Measurements from ENCODE around the gene GSK3A.

The GSK3A gene

DNA sequence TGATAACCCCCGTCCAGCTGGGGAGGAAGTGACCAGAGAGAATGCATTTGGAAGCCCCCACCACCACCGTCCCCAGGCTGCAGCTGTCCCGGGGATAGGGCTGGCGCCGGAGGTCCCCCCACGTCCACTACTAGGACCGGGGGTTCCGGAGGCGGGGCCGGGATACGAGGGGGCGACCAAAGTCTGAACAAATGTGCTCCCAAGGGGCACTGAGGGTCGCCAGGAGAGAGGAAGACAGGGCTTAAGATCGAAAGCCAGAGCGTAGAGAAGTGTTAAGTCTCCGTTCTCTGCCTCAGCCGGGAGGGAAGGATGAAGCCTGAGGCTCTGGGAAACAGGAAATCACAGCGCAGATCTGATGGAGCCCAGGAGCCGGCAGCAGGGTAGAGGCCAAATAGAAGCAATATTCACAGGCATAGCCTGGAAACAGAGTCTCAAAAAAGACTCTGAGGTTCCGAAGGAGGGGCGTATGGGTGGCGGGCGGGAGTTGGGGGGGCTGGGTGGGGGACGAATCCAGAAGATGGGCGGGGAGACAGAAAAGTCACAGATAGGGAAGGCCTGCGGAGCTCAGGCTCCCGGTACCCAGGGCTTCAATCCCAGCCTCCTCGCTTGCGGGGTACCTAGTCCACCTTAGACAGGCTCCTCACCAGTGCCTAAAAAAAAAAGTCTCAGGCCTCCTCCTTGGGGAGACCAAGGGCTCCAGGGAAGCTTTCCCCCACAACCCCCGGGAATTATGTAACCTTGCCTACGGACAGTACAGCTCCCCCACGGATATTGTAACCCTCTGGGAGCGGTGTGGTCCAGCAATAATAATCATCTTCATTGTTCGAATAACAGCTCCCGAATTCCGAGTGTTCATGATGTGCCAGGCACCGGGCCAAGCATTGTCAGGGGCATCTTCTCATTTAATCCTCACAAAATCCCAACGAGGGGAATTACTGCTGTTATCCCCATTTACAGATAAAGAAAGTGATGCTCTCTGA is 13.7 kb upstream of the GSK3A start:
- Histone ChIP-seq H3K27ac (ENCODE audit: low read depth, low read length) (peak overlapping the region; percentile 95), H4K8ac (ENCODE audit: low read depth, low read length) (peak overlapping the region; percentile 87), H2AK5ac (ENCODE audit: low read length) (peak overlapping the region; percentile 4), H2AFZ (ENCODE audit: insufficient read depth, low read length, poor library complexity) (peak overlapping the region; percentile 84), H2BK5ac (ENCODE audit: low read depth, low read length, poor library complexity) (peak overlapping the region; percentile 78), H3K27me3 (ENCODE audit: insufficient read depth, low read length) (no peaks in the 10 kb centered on the region), H3K9ac (ENCODE audit: low read length) (peak overlapping the region; percentile 45), H3K36me3 (ENCODE audit: control insufficient read depth in 1 of 2, insufficient read depth in 2 of 2, low read length in 2 of 2) (peaks cover 0 to 9% of the 10 kb centered on the region in 2 experiments), H2BK12ac (ENCODE audit: low read length) (peak overlapping the region; percentile 84), H3K4ac (ENCODE audit: low read depth, low read length) (peak overlapping the region; percentile 72), H3K14ac (ENCODE audit: low read length) (peak overlapping the region; percentile 55), H3K79me2 (ENCODE audit: control insufficient read depth, insufficient read depth, low read length, poor library complexity) (peaks cover 32% of the 10 kb centered on the region), H3K4me1 (ENCODE audit: control insufficient read depth in 1 of 2, insufficient read depth in 2 of 2, low read length in 2 of 2) (peaks cover 18 to 23% of the 10 kb centered on the region in 2 experiments), H3K9me3 (ENCODE audit: insufficient read depth, low read depth, low read length) (no peaks in the 10 kb centered on the region), H3K79me1 (ENCODE audit: low read length) (peaks cover 31% of the 10 kb centered on the region), H2BK120ac (ENCODE audit: insufficient read depth, low read length, poor library complexity) (peak overlapping the region; percentile 73), H3K4me3 (ENCODE audit: low read depth, low read length) (peak overlapping the region; percentile 65), H3K18ac (ENCODE audit: low read length) (peak overlapping the region; percentile 25), H4K12ac (ENCODE audit: low read depth, low read length) (peak overlapping the region; percentile 79), H3K23ac (ENCODE audit: low read length) (no peak overlapping the region), H4K91ac (ENCODE audit: low read depth, low read length) (peak overlapping the region; percentile 63), H3K4me2 (ENCODE audit: low read length) (peak overlapping the region; percentile 95)
- WGBS (ENCODE audit: extremely low coverage, insufficient coverage, insufficient read length): no CpG with 5 or more reads among the region's 38 CpGs
- DNase-seq: peak; percentile 36 to 62

GRCh38 chr19:42254850-42255765 is 12.7 kb upstream of the GSK3A start, which contains the start of gene ERF:
TSS of gene ERF (minus strand) at chr19:42255128. CDS start at chr19:42254999, 129 bp downstream.
- H3K4me1 ChIP-seq (ENCODE audit: control insufficient read depth in 1 of 2, insufficient read depth in 2 of 2, low read length in 2 of 2): peaks cover 18 to 23% of the 10 kb centered on the region in 2 experiments
- H3K27me3 ChIP-seq (ENCODE audit: insufficient read depth, low read length): no peaks in the 10 kb centered on the region
- H3K4me3 ChIP-seq (ENCODE audit: low read depth, low read length): peak within 1 kb of the TSS; percentile 99
- H2AK5ac ChIP-seq (ENCODE audit: low read length): peak within 1 kb of the TSS; percentile 100
- H3K36me3 ChIP-seq (ENCODE audit: control insufficient read depth in 1 of 2, insufficient read depth in 2 of 2, low read length in 2 of 2): peaks cover 7 to 18% of the 10 kb centered on the region in 2 experiments
- H4K8ac ChIP-seq (ENCODE audit: low read depth, low read length): peak within 1 kb of the TSS; percentile 87
- H2AFZ ChIP-seq (ENCODE audit: insufficient read depth, low read length, poor library complexity): peak within 1 kb of the TSS; percentile 53
- DNase-seq: peak; percentile 91 to 97
- H3K14ac ChIP-seq (ENCODE audit: low read length): peak within 1 kb of the TSS; percentile 99
- H3K9me3 ChIP-seq (ENCODE audit: insufficient read depth, low read depth, low read length): no peaks in the 10 kb centered on the region
- peak within 1 kb of the TSS; percentile 96 for H3K27ac ChIP-seq (ENCODE audit: low read depth, low read length)
- H3K23ac ChIP-seq (ENCODE audit: low read length): no peak within 1 kb of the TSS
- H3K4ac ChIP-seq (ENCODE audit: low read depth, low read length): peak within 1 kb of the TSS; percentile 100
- H3K4me2 ChIP-seq (ENCODE audit: low read length): peak within 1 kb of the TSS; percentile 95
- peaks cover 32% of the 10 kb centered on the region for H3K79me2 ChIP-seq (ENCODE audit: control insufficient read depth, insufficient read depth, low read length, poor library complexity)
- peak within 1 kb of the TSS; percentile 95 for H3K9ac ChIP-seq (ENCODE audit: low read length)
- H3K18ac ChIP-seq (ENCODE audit: low read length): peak within 1 kb of the TSS; percentile 100
- peak within 1 kb of the TSS; percentile 99 for H2BK5ac ChIP-seq (ENCODE audit: low read depth, low read length, poor library complexity)
- peak within 1 kb of the TSS; percentile 84 for H2BK12ac ChIP-seq (ENCODE audit: low read length)
- peaks cover 31% of the 10 kb centered on the region for H3K79me1 ChIP-seq (ENCODE audit: low read length)
- no CpG with 5 or more reads among the region's 75 CpGs for WGBS (ENCODE audit: extremely low coverage, insufficient coverage, insufficient read length)
- H2BK120ac ChIP-seq (ENCODE audit: insufficient read depth, low read length, poor library complexity): peak within 1 kb of the TSS; percentile 97
- peak within 1 kb of the TSS; percentile 97 for H4K12ac ChIP-seq (ENCODE audit: low read depth, low read length)
- peak within 1 kb of the TSS; percentile 98 for H4K91ac ChIP-seq (ENCODE audit: low read depth, low read length)

- Histone ChIP-seq H3K36me3 (ENCODE audit: control insufficient read depth in 1 of 2, insufficient read depth in 2 of 2, low read length in 2 of 2) (peaks cover 16 to 26% of the 10 kb centered on the region in 2 experiments), H4K91ac (ENCODE audit: low read depth, low read length) (peak overlapping the region; percentile 98), H3K79me1 (ENCODE audit: low read length) (peaks cover 31% of the 10 kb centered on the region), H3K18ac (ENCODE audit: low read length) (peak overlapping the region; percentile 100), H2AK5ac (ENCODE audit: low read length) (peak overlapping the region; percentile 100), H3K23ac (ENCODE audit: low read length) (no peak overlapping the region), H3K27me3 (ENCODE audit: insufficient read depth, low read length) (no peaks in the 10 kb centered on the region), H3K9me3 (ENCODE audit: insufficient read depth, low read depth, low read length) (no peaks in the 10 kb centered on the region), H4K12ac (ENCODE audit: low read depth, low read length) (peak overlapping the region; percentile 97), H2BK12ac (ENCODE audit: low read length) (peak overlapping the region; percentile 76), H3K4me1 (ENCODE audit: control insufficient read depth in 1 of 2, insufficient read depth in 2 of 2, low read length in 2 of 2) (peaks cover 18 to 23% of the 10 kb centered on the region in 2 experiments), H3K4me2 (ENCODE audit: low read length) (peak overlapping the region; percentile 63), H3K79me2 (ENCODE audit: control insufficient read depth, insufficient read depth, low read length, poor library complexity) (peaks cover 32% of the 10 kb centered on the region), H3K4ac (ENCODE audit: low read depth, low read length) (peak overlapping the region; percentile 100), H3K4me3 (ENCODE audit: low read depth, low read length) (peak overlapping the region; percentile 99), H3K27ac (ENCODE audit: low read depth, low read length) (peak overlapping the region; percentile 96), H2AFZ (ENCODE audit: insufficient read depth, low read length, poor library complexity) (peak overlapping the region; percentile 45), H3K14ac (ENCODE audit: low read length) (peak overlapping the region; percentile 99), H4K8ac (ENCODE audit: low read depth, low read length) (peak overlapping the region; percentile 76), H2BK120ac (ENCODE audit: insufficient read depth, low read length, poor library complexity) (peak overlapping the region; percentile 97), H2BK5ac (ENCODE audit: low read depth, low read length, poor library complexity) (peak overlapping the region; percentile 99), H3K9ac (ENCODE audit: low read length) (peak overlapping the region; percentile 95)
- DNase-seq: peak; percentile 41 to 72
- WGBS (ENCODE audit: extremely low coverage, insufficient coverage, insufficient read length): no CpG with 5 or more reads among the region's 70 CpGs
These were observed 11.9 kb upstream of the GSK3A start for GRCh38 chr19:42254089-42254849.
